Lung (tissue), 16 donors: ENCODE results near the gene COL5A2. TPM values are rescaled to one million over a fixed set of nuclear protein-coding genes. Genes with fewer than 3 reads are reported as not detected.

Experiments
- ATAC-seq: fragments of 200-7000 bp; cut with Tn5 transposase; one replicate; pipeline ENCODE4 v1.9.1; 2020; ENCODE audit warnings: moderate number of reproducible peaks; ENCODE audit not compliant: insufficient read depth, low FRiP score
- DNase-seq, 3 donors: peaks; one replicate each; pipeline ENCODE4 v3.0.0-alpha.2; 2013 to 2017
- H3K27ac ChIP-seq, 2 donors: one replicate each; pipeline ENCODE4 v1.5.1; 2013; ENCODE audit warnings: mild to moderate bottlenecking in 2 of 2, moderate library complexity in 2 of 2, control low read depth in 1 of 2, inconsistent platforms in 1 of 2, low read depth in 1 of 2, low read length in 1 of 2
- H3K27me3 ChIP-seq, 3 donors: one replicate each; pipeline ENCODE4 v1.5.1; 2013; ENCODE audit warnings: low read length in 2 of 3; ENCODE audit not compliant: control insufficient read depth in 3 of 3, insufficient read depth in 3 of 3
- H3K36me3 ChIP-seq, 4 donors: one replicate each; pipeline ENCODE4 v1.5.1; 2013; ENCODE audit warnings: low read length in 4 of 4, mild to moderate bottlenecking in 1 of 4, moderate library complexity in 1 of 4; ENCODE audit not compliant: control insufficient read depth in 4 of 4, insufficient read depth in 4 of 4
- H3K4me1 ChIP-seq, 5 donors: one replicate each; pipeline ENCODE4 v1.5.1; 2013; ENCODE audit warnings: low read length in 5 of 5, mild to moderate bottlenecking in 2 of 5, moderate library complexity in 1 of 5; ENCODE audit not compliant: control insufficient read depth in 5 of 5, insufficient read depth in 5 of 5
- H3K4me3 ChIP-seq: one replicate; pipeline ENCODE4 v1.5.1; 2013; ENCODE audit warnings: mild to moderate bottlenecking, control low read depth, moderate library complexity
- H3K9ac ChIP-seq, 2 donors: one replicate each; pipeline ENCODE4 v1.5.1; 2013; ENCODE audit warnings: low read length in 2 of 2, control low read depth in 1 of 2; ENCODE audit not compliant: insufficient read depth in 1 of 2
- H3K9me3 ChIP-seq, 4 donors: one replicate each; pipeline ENCODE4 v1.5.1; 2013; ENCODE audit warnings: low read length in 3 of 4, mild to moderate bottlenecking in 1 of 4, moderate library complexity in 1 of 4; ENCODE audit not compliant: control insufficient read depth in 4 of 4, insufficient read depth in 3 of 4
- CTCF ChIP-seq: IDR thresholded peaks from 2 replicates; pipeline ENCODE4 v1.5.1; 2012; ENCODE audit warnings: mild to moderate bottlenecking; ENCODE audit errors: control extremely low read depth, extremely low read depth
- WGBS, 2 donors: extraction: QIAGEN DNeasy Blood & Tissue Kit; methylation state at CpG; one replicate each; pipeline ENCODE4 v1.1.7; 2013; 5-methylcytosine and 5-hydroxymethylcytosine counted together
- long read RNA-seq, 5 donors: transcript quantifications; one replicate each; lab custom pipeline, GENCODE V29; 2026
- polyA plus RNA-seq, 2 donors: library from polyadenylated mRNA; stranded (reverse); fragments of 200-250 nt; gene quantifications; one replicate each; pipeline ENCODE4 v1.2.1, GENCODE V29; 2013
- total RNA-seq, 2 donors: library from RNA; depleted of rRNA in 1 of 2; stranded (reverse); fragments of >200 nt in 1 of 2; gene quantifications; one replicate each; pipeline ENCODE4 v1.2.1, GENCODE V29; 2014 to 2021
- donor health status: control.
- donor health status: control.
- donor health status: Bipolar disorder and iron deficiency.
- donor health status: healthy.
- donor health status: DM: yes; HTN: yes; CAD: no.

COL5A2 gene
- total RNA-seq (100 to 1,000 TPM in 1 of 2 donors, 10 to 100 TPM in 1; 75.3 to 209 TPM), polyA plus RNA-seq (10 to 100 TPM in 1 of 2 donors, 1 to 10 TPM in 1; 9.9 to 22.3 TPM)
- long read RNA-seq, donor 1, full-length matches to known transcripts = 7 of 19 reads
- long read RNA-seq, donor 1, partial matches to known transcripts = 0 of 19 reads
- long read RNA-seq, donor 1, other reads (novel, unspliced or antisense) = 12 of 19 reads
- long read RNA-seq, donor 2 = 0 reads
- long read RNA-seq, donor 3, full-length matches to known transcripts = 2 of 16 reads
- long read RNA-seq, donor 3, partial matches to known transcripts = 14 of 16 reads
- long read RNA-seq, donor 3, other reads (novel, unspliced or antisense) = 0 of 16 reads
- long read RNA-seq, donor 4 = 0 reads
- long read RNA-seq, donor 5, full-length matches to known transcripts = 3 of 8 reads
- long read RNA-seq, donor 5, partial matches to known transcripts = 5 of 8 reads
- long read RNA-seq, donor 5, other reads (novel, unspliced or antisense) = 0 of 8 reads

- peak; percentile 15 for ATAC-seq
- H3K36me3 ChIP-seq = peaks cover 0 to 6% (median 0%) of the 10 kb centered on the region in 4 donors
- peaks cover 0 to 3% (median 0%) of the 10 kb centered on the region in 3 donors for H3K27me3 ChIP-seq
- WGBS, 2 donors = 13 to 16% methylated on average over 6 of the region's 6 CpGs
- H3K4me3 ChIP-seq = peak within 1 kb of the TSS; percentile 39
- no peaks in the 10 kb centered on the region for H3K9me3 ChIP-seq
- TF ChIP-seq CTCF = no peak
- peak; percentile 80 to 95 (median 93) for DNase-seq
- H3K9ac ChIP-seq = peak within 1 kb of the TSS in 1 of 2 donors; percentile 91
- peak within 1 kb of the TSS; percentile 11 to 75 for H3K27ac ChIP-seq
- peaks cover 0 to 15% (median 0%) of the 10 kb centered on the region in 5 donors for H3K4me1 ChIP-seq
Measured at GRCh38 chr2:189179570-189179950, at the start of gene COL5A2. Gene COL5A2, minus strand, starts transcription at chr2:189179761. Its CDS starts 157 bp downstream, at chr2:189179604.

DNA sequence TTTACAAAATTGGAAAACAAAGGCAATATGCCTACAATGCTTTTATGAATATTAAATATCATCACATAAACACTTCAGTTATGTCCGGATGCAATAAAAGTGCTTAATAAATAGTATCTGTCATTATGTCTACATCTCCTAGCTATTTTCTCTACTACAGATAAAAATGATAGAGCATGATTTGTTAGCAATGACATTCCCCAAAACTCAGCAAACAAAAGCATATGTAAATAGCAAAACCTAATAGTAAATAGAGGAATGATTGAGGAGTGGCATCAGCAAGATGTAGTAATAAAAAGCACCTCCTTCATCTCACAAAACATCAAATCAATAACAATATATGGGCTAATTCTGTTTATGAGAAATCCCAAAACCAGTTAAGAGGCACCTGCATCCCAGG is 46.5 kb upstream of the COL5A2 start:
- Histone ChIP-seq H3K4me3 (no peak overlapping the region), H3K9ac (no peak overlapping the region), H3K36me3 (no peaks in the 10 kb centered on the region), H3K9me3 (no peaks in the 10 kb centered on the region), H3K27ac (no peak overlapping the region), H3K27me3 (no peaks in the 10 kb centered on the region), H3K4me1 (peaks cover 0 to 11% (median 0%) of the 10 kb centered on the region in 5 donors)
- WGBS, 2 donors = 89 to 91% methylated on average over 1 of the region's 1 CpG
- no peak for ATAC-seq
- DNase-seq = no peak
- TF ChIP-seq CTCF = no peak

GRCh38 chr2:189225032-189225431 is 45.5 kb upstream of the COL5A2 start:
- DNase-seq = no peak
- Histone ChIP-seq H3K27ac (no peak overlapping the region), H3K4me3 (no peak overlapping the region), H3K9ac (no peak overlapping the region), H3K27me3 (no peaks in the 10 kb centered on the region), H3K4me1 (peaks cover 0 to 11% (median 0%) of the 10 kb centered on the region in 5 donors), H3K36me3 (no peaks in the 10 kb centered on the region), H3K9me3 (no peaks in the 10 kb centered on the region)
- no peak for TF ChIP-seq CTCF
- WGBS, 2 donors = 86 to 87% methylated on average over 2 of the region's 2 CpGs
- no peak for ATAC-seq
